Activated CD8-positive, alpha-beta memory T cell treated with anti-CD3 and anti-CD28 coated beads for 24 hours (primary cell): ENCODE data around the gene CUBN.

ENCODE experiments used
- DNase-seq: peaks from one replicate; pipeline ENCODE4 v3.0.0-alpha.2; 2020

Gene CUBN

GRCh38 chr10:17129741-17130140, at the start of gene CUBN:
TSS of gene CUBN (minus strand) at chr10:17129811. CDS start at chr10:17129765, 46 bp downstream.
- DNase-seq: no peak

GRCh38 chr10:17179002-17179401, 49.4 kb upstream of the CUBN start:
- no peak for DNase-seq

GRCh38 chr10:17178006-17178405, 48.4 kb upstream of the CUBN start:
- DNase-seq: no peak

GRCh38 chr10:17177014-17177413, 47.4 kb upstream of the CUBN start:
- no peak for DNase-seq

GRCh38 chr10:17176091-17176490, 46.5 kb upstream of the CUBN start:
- no peak for DNase-seq

GRCh38 chr10:17175551-17175950, 45.9 kb upstream of the CUBN start:
- DNase-seq: no peak

- no peak for DNase-seq
These were observed 45.0 kb upstream of the CUBN start for GRCh38 chr10:17174626-17175025.

- no peak for DNase-seq
These were observed 41.6 kb upstream of the CUBN start for GRCh38 chr10:17171141-17171641.

GRCh38 chr10:17169803-17170202, 40.2 kb upstream of the CUBN start:
- no peak for DNase-seq

- no peak for DNase-seq
These were observed 37.1 kb upstream of the CUBN start for GRCh38 chr10:17166699-17167098.

- no peak for DNase-seq
These were observed 33.2 kb upstream of the CUBN start for GRCh38 chr10:17162828-17163227.

GRCh38 chr10:17161775-17162174, 32.2 kb upstream of the CUBN start:
- DNase-seq: no peak

GRCh38 chr10:17157024-17157423, 27.4 kb upstream of the CUBN start:
- DNase-seq: no peak

- no peak for DNase-seq
These were observed 26.2 kb upstream of the CUBN start for GRCh38 chr10:17155826-17156225.

GRCh38 chr10:17154116-17154515, 24.5 kb upstream of the CUBN start:
- DNase-seq: no peak

- DNase-seq: no peak
These were observed 23.7 kb upstream of the CUBN start for GRCh38 chr10:17153321-17153720.

GRCh38 chr10:17151716-17152115, 22.1 kb upstream of the CUBN start:
- DNase-seq: no peak

- no peak for DNase-seq
These were observed 18.4 kb upstream of the CUBN start for GRCh38 chr10:17147884-17148489.

GRCh38 chr10:17146892-17147291, 17.3 kb upstream of the CUBN start:
- DNase-seq: no peak

- no peak for DNase-seq
These were observed 15.6 kb upstream of the CUBN start for GRCh38 chr10:17145239-17145638.

GRCh38 chr10:17144757-17145156, 15.1 kb upstream of the CUBN start:
- DNase-seq: peak; percentile 75

- DNase-seq: no peak
These were observed 14.4 kb upstream of the CUBN start for GRCh38 chr10:17144032-17144431.

GRCh38 chr10:17143055-17143690, 13.6 kb upstream of the CUBN start:
- DNase-seq: no peak

GRCh38 chr10:17141504-17142229, 12.1 kb upstream of the CUBN start:
- DNase-seq: no peak
